H1 (cell line): ENCODE results near the gene BBS7. TPM values are rescaled to one million over a fixed set of nuclear protein-coding genes. Genes with fewer than 3 reads are reported as not detected.

Experiments used
- CTCF ChIA-PET: fragments of 300-600 bp; sonication (Branson Sonifier 250); formaldehyde crosslinking; loops from one replicate; lab custom pipeline; 2021; ENCODE audit not compliant: partially characterized antibody; lab: Charles Lee
- POLR2A ChIA-PET: fragments of 300-600 bp; sonication (Branson Sonifier 250); formaldehyde crosslinking; loops from one replicate; lab custom pipeline; 2021; ENCODE audit warnings: inconsistent platforms; ENCODE audit not compliant: partially characterized antibody; lab: Charles Lee
- DNase-seq, 2 experiments: peaks; one replicate each; pipeline versions ENCODE4 v3.0.0 to v3.0.0-alpha.2; 2010 to 2022; ENCODE audit warnings: low spot score in 2 of 2, low read depth in 1 of 2, mixed read lengths in 1 of 2
- FAIRE-seq: peaks from 2 replicates; lab custom pipeline; 2011; peaks lifted over from hg19 to GRCh38; lab: Jason Lieb, UNC
- H2AFZ ChIP-seq: 2 replicates; pipeline ENCODE4 v1.8.1; 2012; ENCODE audit warnings: low read length, inconsistent platforms
- H2AK5ac ChIP-seq: 2 replicates; pipeline ENCODE4 v1.6.1; 2013; ENCODE audit warnings: low read depth, low read length
- H2BK120ac ChIP-seq: replicated peaks from 2 replicates; pipeline ENCODE3; 2013; ENCODE audit warnings: low read depth, low read length, inconsistent platforms
- H2BK12ac ChIP-seq: 2 replicates; pipeline ENCODE4 v1.6.1; 2013; ENCODE audit warnings: low read depth, low read length
- H2BK15ac ChIP-seq: 2 replicates; pipeline ENCODE4 v1.6.1; 2013; ENCODE audit warnings: low read length
- H2BK20ac ChIP-seq: 2 replicates; pipeline ENCODE4 v1.6.1; 2013; ENCODE audit warnings: low read length
- H2BK5ac ChIP-seq: 2 replicates; pipeline ENCODE4 v1.6.1; 2013; ENCODE audit warnings: low read depth, low read length
- H3K14ac ChIP-seq: 2 replicates; pipeline ENCODE4 v1.6.1; 2013; ENCODE audit warnings: inconsistent platforms; ENCODE audit not compliant: insufficient read length
- H3K18ac ChIP-seq: 2 replicates; pipeline ENCODE4 v1.6.1; 2013; ENCODE audit warnings: low read length; ENCODE audit errors: extremely low read depth
- H3K23ac ChIP-seq: 2 replicates; pipeline ENCODE4 v1.6.1; 2013; ENCODE audit warnings: inconsistent platforms; ENCODE audit not compliant: insufficient read length
- H3K23me2 ChIP-seq: 2 replicates; pipeline ENCODE4 v1.6.1; 2013; ENCODE audit warnings: low read depth, low read length
- H3K27ac ChIP-seq: 2 replicates; pipeline ENCODE4 v1.6.1; 2011; ENCODE audit warnings: low read depth, low read length, inconsistent platforms
- H3K27me3 ChIP-seq, 4 experiments: replicated peaks in 1 of 4; 1 replicate in 1 of 4; 2 replicates in 3 of 4; pipeline versions ENCODE4 v1.6.1 to v1.8.1; 2011 to 2013; ENCODE audit warnings: low read length in 3 of 4, mild to moderate bottlenecking in 3 of 4, inconsistent platforms in 2 of 4, mixed read lengths in 2 of 4, moderate library complexity in 1 of 4; ENCODE audit not compliant: control insufficient read depth in 3 of 4, insufficient read depth in 3 of 4; ENCODE audit errors: extremely low read depth in 1 of 4
- H3K36me3 ChIP-seq, 4 experiments: 2 replicates each; pipeline versions ENCODE4 v1.6.1 to v1.8.1; 2011 to 2013; ENCODE audit warnings: mild to moderate bottlenecking in 4 of 4, low read length in 3 of 4, moderate library complexity in 2 of 4, control low read depth in 1 of 4, inconsistent platforms in 1 of 4; ENCODE audit not compliant: insufficient read depth in 4 of 4, control insufficient read depth in 2 of 4
- H3K4ac ChIP-seq: replicated peaks from 2 replicates; pipeline ENCODE3; 2013; ENCODE audit warnings: low read length, low read depth, mixed read lengths, inconsistent platforms; ENCODE audit not compliant: insufficient read length
- H3K4me1 ChIP-seq, 4 experiments: replicated peaks in 1 of 4; 1 replicate in 1 of 4; 2 replicates in 3 of 4; pipeline versions ENCODE4 v1.6.1 to v1.8.1; 2011 to 2013; ENCODE audit warnings: low read length in 3 of 4, inconsistent platforms in 2 of 4, mixed read lengths in 1 of 4; ENCODE audit not compliant: insufficient read depth in 4 of 4, control insufficient read depth in 3 of 4
- H3K4me2 ChIP-seq, 2 experiments: 2 replicates each; pipeline versions ENCODE4 v1.6.1 to v1.8.1; 2011 to 2013; ENCODE audit warnings: low read depth in 2 of 2, low read length in 2 of 2, control low read depth in 1 of 2, inconsistent platforms in 1 of 2, mild to moderate bottlenecking in 1 of 2; ENCODE audit not compliant: insufficient read depth in 1 of 2
- H3K4me3 ChIP-seq, 4 experiments: fragments of 200-600, 300-600 bp in 1 of 4; sonication (generic), shearing (Covaris generic), sonication (Bioruptor Twin) in 1 of 4; 2 replicates each; pipeline versions ENCODE4 v1.5.1 to v1.8.1; 2011 to 2016; ENCODE audit warnings: low read length in 4 of 4, low read depth in 3 of 4, control low read depth in 2 of 4, inconsistent platforms in 2 of 4, mild to moderate bottlenecking in 2 of 4, mixed read lengths in 1 of 4, moderate library complexity in 1 of 4; ENCODE audit not compliant: insufficient read depth in 2 of 4; ENCODE audit errors: extremely low read depth in 1 of 4
- H3K56ac ChIP-seq: replicated peaks from 2 replicates; pipeline ENCODE3; 2013; ENCODE audit warnings: low read depth, mild to moderate bottlenecking, mixed read lengths, low read length, inconsistent platforms; ENCODE audit not compliant: insufficient read length
- H3K79me1 ChIP-seq: 2 replicates; pipeline ENCODE4 v1.6.1; 2013; ENCODE audit warnings: low read depth, low read length, control low read depth
- H3K79me2 ChIP-seq, 2 experiments: 2 replicates each; pipeline versions ENCODE4 v1.6.1 to v1.8.1; 2012 to 2013; ENCODE audit warnings: low read length in 2 of 2, mild to moderate bottlenecking in 2 of 2, inconsistent platforms in 1 of 2; ENCODE audit not compliant: insufficient read depth in 2 of 2, control insufficient read depth in 1 of 2
- H3K9ac ChIP-seq, 4 experiments: replicated peaks in 1 of 4; 1 replicate in 1 of 4; 2 replicates in 3 of 4; pipeline versions ENCODE4 v1.6.1 to v1.8.1; 2011 to 2013; ENCODE audit warnings: low read depth in 3 of 4, low read length in 3 of 4, control low read depth in 2 of 4, mild to moderate bottlenecking in 2 of 4, moderate library complexity in 2 of 4, inconsistent platforms in 1 of 4; ENCODE audit errors: extremely low read depth in 1 of 4
- H3K9me3 ChIP-seq, 2 experiments: 2 replicates each; pipeline versions ENCODE4 v1.6.1 to v1.8.1; 2012 to 2013; ENCODE audit warnings: mild to moderate bottlenecking in 2 of 2, moderate library complexity in 2 of 2, control low read depth in 1 of 2, inconsistent platforms in 1 of 2, low read depth in 1 of 2, low read length in 1 of 2, mixed read lengths in 1 of 2; ENCODE audit not compliant: insufficient read depth in 2 of 2
- H4K20me1 ChIP-seq, 2 experiments: replicated peaks in 1 of 2; 2 replicates each; pipeline versions ENCODE3 to v1.8.1; 2011 to 2013; ENCODE audit warnings: inconsistent platforms in 2 of 2, low read length in 2 of 2, mild to moderate bottlenecking in 1 of 2; ENCODE audit not compliant: insufficient read depth in 2 of 2, control insufficient read depth in 1 of 2
- H4K5ac ChIP-seq: 2 replicates; pipeline ENCODE4 v1.6.1; 2013; ENCODE audit warnings: low read length, low read depth, mixed read lengths, inconsistent platforms; ENCODE audit not compliant: insufficient read length
- H4K8ac ChIP-seq: 2 replicates; pipeline ENCODE4 v1.8.0; 2013; ENCODE audit warnings: mild to moderate bottlenecking, moderate library complexity, low read length, inconsistent platforms; ENCODE audit not compliant: insufficient read depth; ENCODE audit errors: extremely low read depth
- H4K91ac ChIP-seq: replicated peaks from 2 replicates; pipeline ENCODE3; 2013; ENCODE audit warnings: low read length, mixed read lengths, inconsistent platforms; ENCODE audit not compliant: insufficient read length
- ATF3 ChIP-seq: IDR thresholded peaks from 2 replicates; pipeline ENCODE4 v1.6.1; 2011; ENCODE audit warnings: low read depth, mild to moderate bottlenecking, low read length; ENCODE audit not compliant: insufficient read depth
- CEBPB ChIP-seq: IDR thresholded peaks from 2 replicates; pipeline ENCODE4 v1.6.1; 2012; ENCODE audit warnings: low read depth, low read length
- CREB1 ChIP-seq: IDR thresholded peaks from 2 replicates; pipeline ENCODE4 v1.6.1; 2012; ENCODE audit warnings: inconsistent platforms
- E2F6 ChIP-seq: IDR thresholded peaks from 2 replicates; pipeline ENCODE4 v1.6.1; 2012; ENCODE audit warnings: inconsistent platforms
- EGR1 ChIP-seq: IDR thresholded peaks from 2 replicates; pipeline ENCODE4 v1.6.1; 2011; ENCODE audit warnings: low read depth, low read length, borderline replicate concordance
- KDM1A ChIP-seq: fragments of 200-600, 300-600 bp; sonication (generic); IDR thresholded peaks from 2 replicates; pipeline ENCODE4 v1.7.1; 2016; ENCODE audit warnings: mild to moderate bottlenecking, low read length, borderline replicate concordance
- KDM4A ChIP-seq: IDR thresholded peaks from one replicate; pipeline ENCODE4 v1.7.1; 2012; ENCODE audit warnings: low read depth, mild to moderate bottlenecking, moderate library complexity, low read length, inconsistent platforms; ENCODE audit not compliant: severe bottlenecking
- NANOG ChIP-seq: IDR thresholded peaks from 2 replicates; pipeline ENCODE4 v1.6.1; 2011; ENCODE audit warnings: low read length, low read depth, mild to moderate bottlenecking, inconsistent platforms; ENCODE audit not compliant: insufficient read depth, poor library complexity, severe bottlenecking
- POLR2AphosphoS5 ChIP-seq: IDR thresholded peaks from 2 replicates; pipeline ENCODE4 v1.6.1; 2011; ENCODE audit warnings: low read depth, low read length
- RXRA ChIP-seq: IDR thresholded peaks from 2 replicates; pipeline ENCODE4 v1.6.1; 2011; ENCODE audit warnings: low read depth, mild to moderate bottlenecking, low read length, moderate library complexity; ENCODE audit not compliant: insufficient read depth
- SIX5 ChIP-seq: IDR thresholded peaks from 2 replicates; pipeline ENCODE4 v1.6.1; 2011; ENCODE audit warnings: mild to moderate bottlenecking, low read depth, low read length
- TAF1 ChIP-seq: IDR thresholded peaks from 2 replicates; pipeline ENCODE4 v1.6.1; 2011; ENCODE audit warnings: mild to moderate bottlenecking, low read depth, low read length
- ZNF274 ChIP-seq: IDR thresholded peaks from 2 replicates; pipeline ENCODE4 v1.7.0; 2012; ENCODE audit warnings: low read length, borderline replicate concordance; ENCODE audit errors: extremely low read depth
- polyA plus RNA-seq, 7 experiments: library from polyadenylated mRNA; depleted of rRNA in 3 of 7; stranded (reverse) in 5 of 7; unstranded in 2 of 7; fragments of >200 nt in 5 of 7; fragments of 200-250 nt in 2 of 7; gene quantifications; 1 replicate in 5 of 7; 2 replicates in 1 of 7; 4 replicates in 1 of 7; pipeline versions ENCODE4 v1.2.1 to v1.2.3, GENCODE V29; 2011 to 2013; ENCODE audit warnings: missing spikeins in 2 of 7, mixed read lengths in 2 of 7
- total RNA-seq: library from RNA; stranded (reverse); fragmentation: NEBNext Ultra II Directional; extraction: Animal tissue kit (Norgen Biotek cat#: 25700); gene quantifications from 2 replicates; pipeline ENCODE4 v1.2.1, GENCODE V29; 2021

Gene BBS7
- total and polyA plus RNA-seq, 2 of the 8 experiments (the other 6 are each of a cell fraction or from before 2014, with no cell fraction given): 16.6 to 21.5 TPM

GRCh38 chr4:121879135-121879534 is 8.9 kb upstream of the BBS7 start:
- no peak overlapping the region for H2BK15ac ChIP-seq
- H3K27me3 ChIP-seq: no peaks in the 10 kb centered on the region
- H3K4me1 ChIP-seq: no peaks in the 10 kb centered on the region; a peak in 1 of 7 replicates
- H2AFZ ChIP-seq: no peak overlapping the region
- no peaks in the 10 kb centered on the region for H3K79me1 ChIP-seq
- no peak overlapping the region for H3K9ac ChIP-seq
- no peaks in the 10 kb centered on the region for H3K79me2 ChIP-seq
- H3K23ac ChIP-seq: no peak overlapping the region
- no peaks in the 10 kb centered on the region for H3K36me3 ChIP-seq
- FAIRE-seq (no peak), DNase-seq (no peak)
- no peak overlapping the region for H3K4ac ChIP-seq
- no peaks in the 10 kb centered on the region for H4K20me1 ChIP-seq
- no peak overlapping the region for H3K4me2 ChIP-seq
- H4K5ac ChIP-seq: no peak overlapping the region
- H2BK5ac ChIP-seq: no peak overlapping the region
- H3K4me3 ChIP-seq: no peak overlapping the region
- H3K14ac ChIP-seq: no peak overlapping the region
- no peak overlapping the region for H2BK12ac ChIP-seq
- H4K8ac ChIP-seq: no peak overlapping the region
- no peak overlapping the region for H3K27ac ChIP-seq
- H3K56ac ChIP-seq: no peak overlapping the region
- no peak overlapping the region for H4K91ac ChIP-seq
- H2BK20ac ChIP-seq: no peak overlapping the region
- no peaks in the 10 kb centered on the region for H3K23me2 ChIP-seq
- ChIA-PET POLR2A (no interaction called here), CTCF (interaction anchor here (0.7 to 2.8 kb wide), 3 partner anchors 22 to 126 kb away, joined by 3 to 11 read pairs (median 3); no protein-coding TSS in a partner anchor)
- H2AK5ac ChIP-seq: no peak overlapping the region
- H3K18ac ChIP-seq: no peak overlapping the region
- no peaks in the 10 kb centered on the region for H3K9me3 ChIP-seq
- no peak overlapping the region for H2BK120ac ChIP-seq
- TF ChIP-seq E2F6 (no peak), KDM1A (no peak), CEBPB (no peak), POLR2AphosphoS5 (no peak), CREB1 (no peak), RXRA (no peak), SIX5 (no peak), EGR1 (no peak), TAF1 (no peak), NANOG (no peak), KDM4A (no peak), ZNF274 (no peak), ATF3 (no peak)
